Uterus (tissue), 4 donors: ENCODE results near the gene PORCN. TPM values are rescaled to one million over a fixed set of nuclear protein-coding genes. Genes with fewer than 3 reads are reported as not detected.

Experiments used
- DNase-seq, 2 donors: peaks; one replicate each; pipeline ENCODE4 v3.0.0-alpha.2; 2019 to 2020
- H3K27ac ChIP-seq, 2 donors: fragments of 200-600 bp; sonication (generic); 1 replicate in 1 of 2; 2 replicates in 1 of 2; pipeline ENCODE4 v1.5.1; 2016 to 2018
- H3K27me3 ChIP-seq, 2 donors: fragments of 200-600 bp; sonication (generic); one replicate each; pipeline ENCODE4 v1.5.1; 2018 to 2019; ENCODE audit warnings: control low read depth in 1 of 2
- H3K36me3 ChIP-seq, 2 donors: fragments of 200-600 bp; sonication (generic); one replicate each; pipeline ENCODE4 v1.5.1; 2019; ENCODE audit warnings: control low read depth in 1 of 2
- H3K4me1 ChIP-seq, 2 donors: fragments of 200-600 bp; sonication (generic); one replicate each; pipeline ENCODE4 v1.5.1; 2018 to 2019; ENCODE audit warnings: control low read depth in 1 of 2
- H3K4me3 ChIP-seq, 2 donors: fragments of 200-600 bp; sonication (generic); 1 replicate in 1 of 2; 2 replicates in 1 of 2; pipeline ENCODE4 v1.5.1; 2018 to 2019; ENCODE audit warnings: mild to moderate bottlenecking in 1 of 2
- H3K9me3 ChIP-seq, 2 donors: fragments of 200-600 bp; sonication (generic); one replicate each; pipeline ENCODE4 v1.5.1; 2019; ENCODE audit warnings: control low read depth in 1 of 2
- CTCF ChIP-seq, 4 experiments: fragments of 200-600 bp in 2 of 4; fragments of 450-650 bp in 2 of 4; sonication (generic) in 2 of 4; IDR thresholded peaks; one replicate each; pipeline ENCODE4 v1.5.1; 2016 to 2019; ENCODE audit warnings: antibody characterized with exemption in 4 of 4, mild to moderate bottlenecking in 2 of 4, moderate library complexity in 1 of 4
- POLR2A ChIP-seq, 2 donors: fragments of 450-650 bp; IDR thresholded peaks; one replicate each; pipeline ENCODE4 v1.6.1; 2016; ENCODE audit warnings: antibody characterized with exemption in 2 of 2, mild to moderate bottlenecking in 1 of 2, moderate library complexity in 1 of 2
- intact Hi-C: fragments of 100-400 bp; cut with DNase I; formaldehyde crosslinking; loops from one replicate; pipeline ENCODE4 v1.15.1; 2023; ENCODE audit warnings: low total_unique reads
- total RNA-seq, 4 donors: library from RNA; depleted of rRNA in 3 of 4; stranded (reverse); fragments of >200 nt in 3 of 4; gene quantifications; one replicate each; pipeline versions ENCODE4 v1.1.0 to v1.2.4, GENCODE V29; 2014 to 2023
- donor health status: DM: yes; HTN: yes; CAD: no.

Gene PORCN
- total RNA-seq, 4 donors from 2014 or later = 0.77 to 16.5 (median 4.8) TPM

DNA sequence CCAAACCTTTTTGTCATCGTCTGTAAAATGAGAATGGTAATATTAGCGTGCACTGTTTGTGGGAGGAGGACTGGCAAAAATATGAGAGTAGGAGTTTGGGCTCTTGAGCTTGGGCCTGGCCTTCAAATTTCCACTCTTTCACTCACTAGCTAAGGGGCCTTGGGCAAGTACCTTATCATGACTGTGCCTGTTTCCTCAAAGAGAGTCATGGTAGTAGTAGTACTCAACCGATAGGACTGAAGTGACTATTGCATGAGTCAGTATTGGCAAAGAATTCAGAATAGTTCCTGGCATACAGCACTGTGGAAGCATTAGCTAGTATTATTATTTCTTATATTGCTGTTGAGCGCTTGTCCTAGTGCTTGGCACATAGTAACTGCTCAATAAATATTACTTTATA lies 49.5 kb downstream of the PORCN start:
- TF ChIP-seq CTCF (IDR thresholded peaks at IDR 0.05) (no peak), POLR2A (IDR thresholded peaks at IDR 0.05) (no peak)
- no peaks in the 10 kb centered on the region for H3K27me3 ChIP-seq
- H3K9me3 ChIP-seq = no peaks in the 10 kb centered on the region
- intact Hi-C loops = no loop called here
- no peak for DNase-seq
- H3K4me1 ChIP-seq = no peaks in the 10 kb centered on the region
- no peaks in the 10 kb centered on the region for H3K36me3 ChIP-seq
- H3K27ac ChIP-seq = no peak overlapping the region
- H3K4me3 ChIP-seq = no peak overlapping the region

DNA sequence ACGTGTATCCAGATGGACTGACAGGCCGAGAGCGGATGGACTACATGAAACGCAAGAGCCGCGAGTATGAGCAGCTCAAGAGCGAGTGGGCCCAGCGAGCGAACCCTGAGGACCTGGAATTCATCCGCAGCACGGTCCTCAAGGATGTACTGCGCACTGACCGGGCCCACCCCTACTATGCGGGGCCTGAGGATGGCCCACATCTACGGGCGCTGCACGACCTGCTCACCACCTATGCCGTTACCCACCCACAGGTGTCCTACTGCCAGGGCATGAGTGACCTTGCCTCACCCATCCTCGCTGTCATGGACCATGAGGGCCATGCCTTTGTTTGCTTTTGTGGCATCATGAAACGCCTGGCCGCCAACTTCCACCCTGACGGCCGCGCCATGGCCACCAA lies 50.8 kb downstream of the PORCN start:
- Histone ChIP-seq H3K4me3 (no peak overlapping the region), H3K4me1 (no peaks in the 10 kb centered on the region), H3K36me3 (no peaks in the 10 kb centered on the region), H3K27me3 (no peaks in the 10 kb centered on the region), H3K27ac (no peak overlapping the region), H3K9me3 (no peaks in the 10 kb centered on the region)
- intact Hi-C loops = no loop called here
- no peak for DNase-seq
- no peak for TF ChIP-seq CTCF (IDR thresholded peaks at IDR 0.05)
- TF ChIP-seq POLR2A (IDR thresholded peaks at IDR 0.05) = no peak

- Histone ChIP-seq H3K4me3 (no peak overlapping the region), H3K27me3 (no peaks in the 10 kb centered on the region), H3K4me1 (no peaks in the 10 kb centered on the region), H3K36me3 (no peaks in the 10 kb centered on the region), H3K9me3 (no peaks in the 10 kb centered on the region), H3K27ac (no peak overlapping the region)
- intact Hi-C loops = no loop called here
- no peak for TF ChIP-seq CTCF (IDR thresholded peaks at IDR 0.05)
- DNase-seq = no peak
Measured at GRCh38 chrX:48560056-48560455, 51.3 kb downstream of the PORCN start.

- H3K36me3 ChIP-seq = no peaks in the 10 kb centered on the region
- intact Hi-C loops = no loop called here
- DNase-seq = no peak
- no peaks in the 10 kb centered on the region for H3K4me1 ChIP-seq
- no peaks in the 10 kb centered on the region for H3K27me3 ChIP-seq
- no peaks in the 10 kb centered on the region for H3K9me3 ChIP-seq
- no peak for TF ChIP-seq CTCF (IDR thresholded peaks at IDR 0.05)
- TF ChIP-seq POLR2A (IDR thresholded peaks at IDR 0.05) = no peak
- H3K27ac ChIP-seq = no peak overlapping the region
- H3K4me3 ChIP-seq = no peak overlapping the region
Measured at GRCh38 chrX:48560681-48561080, 51.9 kb downstream of the PORCN start.

DNA sequence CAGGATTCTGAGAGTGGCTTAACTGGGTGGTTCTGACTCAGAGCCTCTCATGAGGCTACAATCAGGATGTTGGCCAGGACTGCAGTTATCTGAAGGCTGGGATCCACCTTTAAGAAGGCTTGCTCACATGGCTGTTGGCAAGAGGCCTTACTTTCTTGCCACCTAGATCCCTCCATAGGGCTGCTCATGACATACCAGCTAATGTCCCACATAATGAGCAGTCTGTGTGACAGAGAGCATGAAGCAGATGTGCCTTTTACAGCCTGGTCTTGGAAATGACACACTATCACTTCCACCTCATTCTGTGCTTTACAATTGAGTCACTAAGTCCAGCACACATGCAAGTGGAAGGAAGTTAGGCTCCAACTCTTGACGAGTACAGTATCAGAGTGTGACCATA lies 61.2 kb downstream of the PORCN start:
- Histone ChIP-seq H3K4me1 (no peaks in the 10 kb centered on the region), H3K27ac (no peak overlapping the region), H3K9me3 (no peaks in the 10 kb centered on the region), H3K36me3 (no peaks in the 10 kb centered on the region), H3K4me3 (no peak overlapping the region), H3K27me3 (no peaks in the 10 kb centered on the region)
- DNase-seq = no peak
- intact Hi-C loops = no loop called here
- no peak for TF ChIP-seq POLR2A (IDR thresholded peaks at IDR 0.05)
- no peak for TF ChIP-seq CTCF (IDR thresholded peaks at IDR 0.05)

Other genes with a start within 250 kb of the PORCN start
- gene SSX3, start 152.3 kb upstream of the PORCN start, total RNA-seq = not detected
- not detected for gene SSX4, start 125.5 kb upstream of the PORCN start, total RNA-seq
- gene SSX4B, start 97.0 kb upstream of the PORCN start, total RNA-seq = not detected
- 1 to 10 TPM; 1.8 to 8.1 (median 4.8) TPM for gene SLC38A5, start 38.7 kb upstream of the PORCN start, total RNA-seq
- gene FTSJ1, start 32.8 kb upstream of the PORCN start, total RNA-seq = 10 to 100 TPM in 3 of 4 donors, 1 to 10 TPM in 1; 7.4 to 74.7 (median 51.0) TPM
- gene EBP, start 12.8 kb downstream of the PORCN start, total RNA-seq = 10 to 100 TPM in 2 of 4 donors, 1 to 10 TPM in 1, not detected in 1; 2.4 to 23.0 (median 22.1) TPM
- 10 to 100 TPM in 1 of 4 donors, 1 to 10 TPM in 3; 4.1 to 14.3 (median 5.3) TPM for gene TBC1D25, start 30.7 kb downstream of the PORCN start, total RNA-seq
- gene RBM3, start 65.5 kb downstream of the PORCN start, total RNA-seq = 100 to 1,000 TPM in 3 of 4 donors, 10 to 100 TPM in 1; 52.3 to 239 (median 205) TPM
- gene WDR13, start 88.5 kb downstream of the PORCN start, total RNA-seq = 100 to 1,000 TPM in 2 of 4 donors, 10 to 100 TPM in 2; 64.8 to 147 (median 111) TPM
- 10 to 100 TPM in 1 of 4 donors, 1 to 10 TPM in 2, not detected in 1; 1.2 to 20.7 (median 1.9) TPM for gene WAS, start 174.8 kb downstream of the PORCN start, total RNA-seq
- gene SUV39H1, start 187.7 kb downstream of the PORCN start, total RNA-seq = 1 to 10 TPM in 3 of 4 donors, under 1 TPM in 1; 0.59 to 7.8 (median 3.8) TPM